Measurements from ENCODE around the gene VSTM4.

Gene VSTM4

DNA sequence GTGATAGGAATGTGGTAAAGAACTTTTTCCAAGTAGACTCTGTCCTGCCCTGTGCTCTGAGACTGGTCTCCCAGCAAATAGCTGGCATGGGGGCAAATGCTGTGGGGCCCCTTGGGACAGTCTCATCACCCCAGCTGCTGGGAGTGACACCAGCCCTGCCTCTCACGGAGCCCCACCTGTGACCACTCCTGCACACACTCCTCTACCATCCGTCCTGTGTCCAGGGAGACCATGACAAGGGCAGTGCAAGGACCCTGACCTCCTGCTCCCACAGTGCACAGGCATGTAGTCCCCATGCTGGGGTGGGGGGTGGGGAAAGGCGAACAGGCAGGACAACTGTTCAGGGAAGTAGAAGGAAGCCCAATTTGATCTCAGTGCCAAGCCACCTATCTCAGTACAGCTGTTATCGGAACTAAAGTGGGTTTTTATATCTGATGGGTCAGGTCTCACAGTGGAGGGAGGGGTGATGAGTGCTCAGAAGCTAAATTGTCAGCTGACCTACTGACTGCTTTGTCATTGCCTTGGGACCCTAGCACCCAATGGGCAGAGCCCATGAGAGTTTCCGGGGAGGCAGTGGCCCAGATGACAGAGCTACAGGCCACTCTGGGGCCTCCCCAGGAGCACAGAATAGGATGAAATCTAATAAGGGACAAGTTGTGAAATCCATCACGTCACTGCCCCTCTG lies 24.5 kb downstream of the VSTM4 start:
- no peak for DNase-seq

DNA sequence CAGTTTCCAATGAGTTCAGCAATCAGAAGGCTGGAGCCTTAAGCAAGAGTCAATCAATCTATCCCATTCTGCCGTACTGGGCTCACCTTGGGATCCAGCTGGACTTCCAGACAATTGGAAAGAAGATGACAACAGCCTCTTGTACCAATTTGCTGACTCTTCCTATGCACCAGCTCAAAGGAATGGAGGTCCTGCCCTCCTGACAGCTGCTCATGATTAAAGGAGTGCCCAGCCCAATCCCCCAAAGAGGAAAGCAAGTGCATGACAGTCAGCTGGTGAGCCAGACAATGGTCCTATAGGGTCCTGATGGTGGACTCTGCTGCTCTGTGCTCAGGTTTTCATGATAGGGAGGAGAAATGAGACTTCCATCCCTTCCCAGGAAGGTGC lies 25.1 kb downstream of the VSTM4 start:
- no peak for DNase-seq

DNA sequence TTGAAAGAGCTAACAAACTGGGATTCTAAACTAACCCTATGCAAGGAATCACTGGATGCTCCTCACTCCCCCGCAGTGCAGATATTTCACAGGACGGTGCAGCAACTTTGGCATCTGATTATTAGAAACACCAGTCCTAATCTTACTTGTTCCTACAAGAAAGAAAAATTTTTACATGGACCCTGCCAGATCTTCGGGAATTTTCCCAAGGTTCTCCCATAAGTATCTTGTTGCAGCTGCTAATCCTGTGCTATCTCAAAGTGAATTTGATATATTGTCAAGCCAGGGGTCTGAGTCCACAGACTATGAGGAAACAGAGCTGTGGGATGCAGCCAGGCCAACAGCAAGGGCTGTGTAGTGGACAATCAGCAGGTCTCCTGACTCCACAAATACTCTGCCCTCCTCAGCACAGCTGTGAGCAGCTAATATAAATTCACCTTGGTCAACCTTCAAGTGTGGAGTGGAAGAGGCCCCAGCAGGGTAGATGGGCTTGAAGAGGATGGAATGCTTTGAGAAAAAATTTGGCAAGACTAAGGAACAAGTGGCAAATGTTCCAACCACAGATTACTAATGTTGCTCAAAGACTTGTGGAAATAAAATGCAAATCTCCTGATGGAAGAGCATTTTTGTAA lies 25.6 kb downstream of the VSTM4 start:
- no peak for DNase-seq

DNA sequence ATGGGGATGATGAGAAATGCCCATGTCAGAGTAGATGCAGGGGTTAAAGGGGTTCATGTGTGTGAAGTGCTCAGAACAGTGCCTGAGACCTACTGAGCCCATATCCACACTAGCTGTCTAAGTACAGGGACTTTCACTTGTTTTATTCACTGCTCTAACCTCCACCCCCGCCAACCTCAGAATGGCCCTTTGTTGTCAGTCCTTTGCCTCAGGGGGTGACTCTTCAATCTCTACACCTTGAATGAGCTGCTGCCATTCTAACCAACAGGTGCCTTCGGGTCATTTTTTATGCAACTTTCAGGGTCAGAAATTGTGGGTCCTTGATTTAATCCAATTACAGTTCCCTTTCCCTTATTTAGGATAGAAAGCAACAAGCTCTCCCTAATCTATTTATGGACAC lies 26.2 kb downstream of the VSTM4 start:
- no peak for DNase-seq

DNA sequence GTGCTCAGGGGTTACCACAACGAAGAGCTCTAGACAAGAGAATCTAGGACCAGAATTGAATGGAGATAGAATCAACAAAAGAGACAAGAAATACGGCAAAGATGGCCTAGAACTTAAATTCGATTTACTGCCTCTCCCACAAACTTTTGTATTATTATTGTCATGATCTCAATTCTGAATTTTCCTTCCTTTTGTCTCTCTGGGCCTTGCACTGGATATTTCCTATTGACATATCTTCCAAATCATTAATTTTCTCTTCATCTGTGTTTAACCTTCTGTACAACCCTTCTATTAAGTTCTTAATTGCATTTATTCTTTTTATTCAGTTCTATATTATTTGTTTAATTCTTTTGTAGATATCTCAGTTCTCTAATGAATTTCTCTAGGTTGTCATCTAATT lies 28.4 kb downstream of the VSTM4 start:
- no peak for DNase-seq

DNA sequence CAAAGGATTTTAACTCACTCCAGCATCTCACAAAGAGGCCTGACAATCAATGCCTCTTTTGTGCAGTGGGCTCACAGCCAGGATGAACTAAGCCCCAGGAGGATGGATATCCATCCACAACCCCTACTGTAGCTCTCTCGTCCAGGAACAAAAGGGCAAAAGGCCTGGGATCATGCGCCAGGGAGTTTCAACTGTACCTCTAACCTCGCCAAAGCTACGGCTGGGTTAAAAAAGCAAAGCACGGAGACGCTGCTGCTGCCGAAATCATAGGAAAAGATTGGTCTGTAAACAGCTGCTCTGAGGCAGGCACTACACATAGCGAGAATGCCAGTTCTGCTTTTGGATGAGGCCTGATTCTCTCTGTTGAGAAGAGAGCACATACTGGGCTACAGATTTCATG lies 32.1 kb downstream of the VSTM4 start:
- no peak for DNase-seq

DNA sequence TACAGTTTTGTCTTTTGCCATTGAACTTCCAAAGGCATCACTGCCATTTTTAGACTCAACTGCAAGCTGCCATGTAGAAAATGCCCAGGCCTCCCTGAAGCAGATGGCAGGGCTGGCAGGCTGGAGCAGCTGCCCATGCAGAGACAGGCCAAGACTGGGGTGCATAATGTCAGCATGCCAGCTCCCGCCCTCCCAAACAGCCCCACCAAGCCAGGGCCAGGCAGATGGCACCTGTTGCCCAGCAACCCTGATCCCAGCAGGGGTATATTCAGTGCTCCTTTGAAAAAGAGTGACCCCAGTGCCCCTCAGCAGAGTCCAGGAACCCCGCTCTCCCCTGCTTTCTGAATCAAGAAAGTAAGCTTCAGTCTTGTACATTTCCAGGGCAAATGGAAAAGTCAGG lies 32.6 kb downstream of the VSTM4 start:
- no peak for DNase-seq

DNA sequence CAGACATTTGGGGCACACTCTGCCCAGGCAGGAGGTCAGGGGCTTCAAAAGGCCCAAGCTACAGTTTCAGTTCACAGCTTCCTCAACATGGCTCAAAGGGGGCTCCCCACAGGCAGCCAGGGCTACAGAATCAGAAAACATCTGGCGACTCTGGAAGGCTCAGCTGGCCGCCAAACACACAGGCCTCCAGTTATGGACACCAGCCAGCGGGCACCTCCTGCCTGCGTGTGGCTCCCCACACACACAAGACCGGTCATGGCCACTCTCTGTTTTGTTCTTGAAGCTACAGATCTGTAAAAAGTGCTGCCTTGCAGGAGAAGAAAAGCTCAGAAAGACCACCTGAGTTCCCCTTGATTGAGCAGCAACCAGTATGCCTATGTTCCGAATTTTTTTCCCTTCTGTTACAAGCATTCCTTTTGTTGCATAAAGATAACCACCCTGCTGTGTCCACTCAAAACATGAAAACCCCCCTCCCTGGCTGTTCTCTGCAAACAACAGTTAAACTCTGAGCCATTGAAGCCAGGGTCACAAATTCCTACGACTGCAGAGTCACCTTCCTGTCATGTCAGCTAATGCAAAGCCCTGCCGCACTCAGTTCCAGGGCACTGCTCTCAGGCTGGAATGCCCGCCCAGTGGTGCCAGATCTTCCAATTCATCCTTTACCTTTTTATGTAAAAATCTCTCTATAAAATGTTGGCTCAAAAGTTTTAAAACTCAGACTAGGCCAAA lies 33.6 kb downstream of the VSTM4 start:
- no peak for DNase-seq

DNA sequence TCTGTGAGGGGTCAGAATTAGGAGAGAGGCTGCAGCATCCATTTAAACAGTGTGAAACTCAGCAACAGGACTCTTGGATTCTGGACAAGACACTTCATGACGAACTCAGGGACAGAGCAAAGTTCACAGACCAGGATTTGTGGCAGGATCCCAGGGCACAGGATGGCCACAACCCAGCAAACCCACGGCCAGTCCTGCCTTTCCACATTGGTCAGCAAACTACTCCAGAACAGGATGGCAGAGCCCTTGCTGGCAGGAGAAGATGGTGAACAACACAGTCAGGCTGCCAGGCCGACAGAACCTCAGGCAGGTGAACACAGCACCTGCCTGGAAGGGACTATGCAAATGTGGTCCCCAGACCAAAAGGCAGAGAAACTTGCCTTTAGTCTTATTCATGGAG lies 34.4 kb downstream of the VSTM4 start:
- no peak for DNase-seq

DNA sequence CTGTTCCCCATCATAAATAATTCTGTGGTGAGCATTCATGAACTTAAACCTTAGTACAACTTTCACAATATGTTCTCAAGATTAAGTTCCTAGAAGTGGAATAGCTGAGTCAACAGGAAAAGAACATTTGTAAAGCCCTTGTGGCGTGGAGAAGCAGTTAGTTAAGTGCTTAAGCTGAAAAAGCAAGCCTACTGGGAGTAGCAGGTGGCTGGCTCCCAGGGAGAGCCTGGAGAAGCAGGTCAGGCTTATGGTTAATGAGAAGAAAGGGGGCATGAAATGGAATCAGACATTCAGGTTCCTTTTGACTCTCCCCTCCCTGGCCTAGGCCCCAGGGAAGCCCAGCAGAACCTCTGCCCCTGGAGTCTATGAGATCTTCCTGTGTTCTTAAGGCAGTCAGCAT lies 35.3 kb downstream of the VSTM4 start:
- no peak for DNase-seq

DNA sequence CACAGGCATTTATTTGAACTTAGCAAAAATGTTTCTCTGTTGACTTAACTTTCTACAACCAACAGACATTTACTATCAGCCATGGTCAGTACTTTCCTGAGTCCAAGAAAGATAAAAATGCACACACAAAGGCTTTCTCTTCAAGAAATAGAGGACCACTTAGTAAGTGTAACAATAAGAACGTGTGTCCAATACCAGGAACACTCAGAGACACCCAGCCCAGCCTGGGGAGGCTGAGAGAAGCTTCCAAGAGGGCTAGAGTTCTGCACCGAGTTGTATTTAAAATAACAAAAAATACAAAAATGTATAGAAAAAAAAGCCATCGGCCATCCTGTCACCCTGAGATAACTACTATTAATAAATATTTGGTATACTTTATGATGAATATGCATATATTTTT lies 35.8 kb downstream of the VSTM4 start:
- no peak for DNase-seq

DNA sequence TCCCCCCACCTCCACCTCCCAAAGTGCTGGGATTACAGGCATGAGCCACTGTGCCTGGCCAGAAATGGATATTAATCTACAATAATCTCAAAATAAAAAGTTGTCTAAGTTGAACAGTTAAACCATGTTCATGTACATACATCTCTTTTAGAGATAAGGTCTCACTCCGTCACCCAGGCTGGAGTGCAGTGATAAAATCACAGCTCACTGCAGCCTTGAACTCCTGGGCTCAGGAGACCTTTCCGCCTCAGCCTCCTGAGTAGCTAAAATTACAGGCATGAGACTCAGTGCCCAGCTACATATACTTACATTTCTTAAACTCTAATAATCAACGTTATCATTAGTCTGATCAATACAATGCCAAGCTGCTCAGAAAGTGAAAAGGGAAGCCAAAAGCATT lies 36.2 kb downstream of the VSTM4 start:
- no peak for DNase-seq

DNA sequence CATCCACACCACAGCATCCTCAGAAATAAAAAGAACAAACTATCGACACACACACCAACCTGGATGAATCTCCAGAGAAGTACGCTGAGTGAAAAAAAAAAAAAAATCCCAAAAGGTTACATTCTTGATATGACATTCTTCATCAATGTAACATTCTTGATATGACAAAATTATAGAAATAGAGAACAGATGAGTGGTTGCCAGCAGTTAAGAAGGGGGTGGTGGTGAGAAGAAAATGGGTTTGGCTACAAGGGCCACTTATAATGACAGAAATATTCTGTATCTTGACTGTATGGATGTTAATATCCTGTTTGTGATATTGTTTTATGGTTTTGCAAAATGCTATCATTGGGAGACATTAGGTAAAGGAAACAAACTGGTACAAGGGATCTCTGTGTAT lies 36.9 kb downstream of the VSTM4 start:
- no peak for DNase-seq

DNA sequence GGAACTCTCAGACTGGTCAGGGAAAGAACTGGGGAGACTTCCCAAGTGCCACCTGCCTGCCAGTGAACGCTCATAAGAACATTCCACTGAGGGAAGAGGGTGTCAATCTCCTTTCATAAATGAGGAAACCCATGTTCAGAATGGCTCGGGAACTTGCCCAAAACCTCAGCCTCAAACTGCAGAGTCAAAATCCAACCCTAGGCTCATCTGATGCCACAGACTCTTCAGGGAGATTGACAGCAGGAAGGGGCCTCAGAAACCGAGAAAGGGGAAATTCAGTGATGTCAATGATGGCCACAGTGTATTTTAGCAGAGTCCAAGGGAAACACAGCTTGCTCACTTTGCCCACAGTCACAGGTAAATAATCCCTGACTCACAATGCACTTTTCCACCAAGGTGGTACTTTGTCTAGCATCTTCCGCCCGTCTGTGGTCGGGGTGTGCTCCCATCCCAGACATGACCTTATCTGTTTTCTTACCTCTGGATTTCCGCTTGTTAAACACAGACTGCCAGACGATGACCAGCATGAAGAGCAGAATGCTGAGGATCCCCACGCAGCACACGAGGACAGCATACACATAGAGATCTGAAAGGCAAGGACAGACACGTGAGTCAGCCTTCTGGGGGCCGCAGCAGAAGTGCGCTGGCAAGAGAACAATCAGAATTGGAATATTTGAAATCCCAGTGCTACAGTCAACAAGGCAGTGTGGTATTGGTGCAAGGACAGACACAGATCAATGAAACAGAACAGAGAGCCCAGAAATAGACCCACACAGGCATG lies 38.4 kb downstream of the VSTM4 start:
- no peak for DNase-seq

DNA sequence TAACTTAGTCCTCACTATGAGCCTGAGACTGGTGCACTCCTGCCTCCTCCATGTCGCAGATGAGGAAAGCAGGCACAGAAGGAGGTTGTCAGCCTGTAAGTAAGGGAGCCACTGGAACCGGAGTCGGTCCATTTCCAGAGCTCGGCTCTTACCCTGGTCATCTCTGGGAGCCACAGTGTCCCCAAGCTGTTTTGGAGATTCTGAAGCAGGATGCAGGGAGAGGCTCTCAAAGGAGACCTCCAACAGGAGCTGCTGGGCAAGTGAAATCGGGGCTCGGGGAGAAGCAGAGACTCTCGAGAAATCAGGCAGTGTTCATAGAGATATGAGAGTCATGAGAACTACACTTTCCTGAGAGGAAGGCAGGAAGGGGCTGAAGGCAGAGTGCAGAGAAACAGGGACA lies 39.0 kb downstream of the VSTM4 start:
- DNase-seq = no peak

DNA sequence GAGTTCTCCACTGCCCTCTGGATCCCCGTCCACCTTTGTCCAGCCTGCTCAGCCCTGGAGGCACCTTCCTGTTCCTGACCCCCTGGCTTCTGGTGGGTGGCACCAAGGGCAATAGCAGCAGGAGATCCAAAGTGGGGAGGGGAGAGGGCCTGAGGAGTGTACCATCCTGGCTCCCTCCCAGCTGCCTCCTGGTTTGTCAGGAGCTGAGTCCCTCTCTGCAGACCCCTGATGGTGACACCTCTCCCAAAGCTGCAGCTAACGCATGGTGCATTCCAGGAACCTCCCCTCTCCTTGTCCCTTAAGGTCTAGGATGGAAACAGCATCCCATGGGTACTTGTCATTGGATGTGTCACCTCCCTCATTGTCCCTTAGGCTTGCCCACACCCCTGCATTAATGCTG lies 39.6 kb downstream of the VSTM4 start:
- DNase-seq = no peak

DNA sequence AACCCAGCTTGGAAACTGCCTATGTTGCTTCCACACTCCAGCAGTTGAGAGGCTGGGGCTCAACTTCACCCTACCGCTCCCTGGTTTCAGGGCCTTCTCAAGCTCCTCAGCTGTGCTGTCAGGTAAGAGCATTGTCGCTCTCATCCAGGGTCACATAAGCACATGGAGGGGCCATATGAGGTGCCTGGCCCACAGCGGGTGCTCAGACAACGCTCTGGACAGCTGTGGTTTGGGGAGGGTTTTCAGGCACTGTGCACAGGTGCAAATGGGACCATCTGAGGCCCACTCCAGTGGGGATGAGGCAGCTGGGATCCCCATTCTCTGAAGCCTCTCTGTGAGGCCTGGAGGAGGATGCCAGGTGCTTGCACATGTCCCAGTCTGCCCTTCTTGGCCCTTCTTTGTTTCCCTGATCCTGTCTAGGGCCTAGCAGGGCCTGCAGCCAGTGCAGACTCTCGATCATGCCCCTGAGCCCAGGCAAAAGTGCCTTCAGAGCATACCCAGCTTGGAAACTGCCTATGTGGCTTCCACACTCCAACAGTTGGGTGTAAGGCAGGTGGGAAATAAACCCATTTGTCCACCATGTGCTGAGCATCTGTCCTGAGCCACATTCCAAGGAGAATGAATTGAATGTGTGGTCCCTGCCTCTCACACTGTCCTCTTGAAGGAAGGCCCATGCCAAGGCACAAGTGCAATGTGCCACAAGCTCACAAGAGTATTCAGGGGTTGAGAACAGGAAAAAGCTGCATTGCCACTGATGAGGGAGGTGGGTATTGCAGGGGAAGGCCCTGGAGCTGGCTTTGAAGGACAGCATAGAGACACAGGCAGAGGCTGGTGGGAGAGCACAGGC lies 40.3 kb downstream of the VSTM4 start:
- no peak for DNase-seq

DNA sequence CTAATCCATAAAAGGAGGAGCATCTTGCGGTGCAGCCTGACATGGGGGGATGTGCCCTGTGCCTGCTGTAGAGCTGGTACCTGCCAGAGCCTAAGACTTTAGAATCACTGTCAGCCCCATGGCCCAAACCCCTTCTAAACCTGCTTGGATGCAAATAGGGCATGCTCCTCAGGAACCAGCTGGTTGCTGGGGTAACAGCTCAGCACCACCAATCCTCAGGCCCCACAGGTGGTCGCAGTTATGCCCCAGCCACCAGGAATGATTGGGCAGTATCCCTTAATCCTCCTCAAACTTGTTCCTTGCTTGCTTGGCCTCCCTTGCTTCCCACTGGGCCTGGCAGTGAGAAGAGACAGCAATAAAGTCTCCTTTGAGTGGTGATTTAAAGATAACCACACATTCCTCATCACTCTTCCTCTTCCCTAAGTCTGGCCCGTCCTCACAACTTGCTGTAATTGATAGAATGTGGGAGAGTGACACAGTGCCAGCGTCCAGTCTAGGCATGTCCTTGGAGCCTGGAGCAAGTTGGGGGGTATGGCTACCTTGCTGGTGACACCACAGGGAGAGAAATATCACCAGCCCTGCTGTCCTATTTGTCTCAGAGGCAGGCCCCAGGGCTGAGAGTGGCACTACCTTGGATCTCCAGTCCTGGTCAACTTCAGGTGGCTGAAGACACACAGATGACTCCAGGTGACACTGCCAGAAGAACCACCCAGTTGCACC lies 43.0 kb downstream of the VSTM4 start:
- DNase-seq = no peak

DNA sequence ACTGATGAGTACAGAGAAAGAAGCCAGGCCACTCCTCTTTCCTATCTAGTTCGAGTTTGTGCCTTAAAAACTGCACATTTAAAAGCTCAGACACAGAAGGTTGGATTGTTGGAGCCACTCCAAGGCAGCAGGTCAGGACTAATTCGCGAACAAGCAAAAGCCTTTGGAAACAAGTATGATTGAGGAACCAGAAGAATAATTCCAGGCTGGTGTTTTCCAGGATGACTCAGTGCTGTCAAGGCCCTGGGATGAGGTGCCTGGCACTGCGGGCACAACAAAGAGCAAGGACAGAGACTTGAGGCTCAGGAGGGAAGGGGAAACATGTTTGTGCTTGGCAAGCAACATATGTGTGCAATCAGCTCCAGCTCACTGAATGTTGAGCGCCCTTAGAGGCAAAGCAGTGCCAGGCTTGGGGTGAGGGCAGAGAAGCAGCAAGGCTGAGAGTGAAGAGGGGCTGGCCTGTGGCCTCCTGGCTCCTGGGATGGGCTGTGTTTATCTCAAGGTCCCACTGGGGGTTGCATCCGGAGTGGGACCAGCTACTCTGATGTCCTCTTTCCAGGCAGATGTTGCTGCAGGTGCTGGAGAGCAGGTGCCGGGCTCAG lies 44.1 kb downstream of the VSTM4 start:
- DNase-seq = no peak

DNA sequence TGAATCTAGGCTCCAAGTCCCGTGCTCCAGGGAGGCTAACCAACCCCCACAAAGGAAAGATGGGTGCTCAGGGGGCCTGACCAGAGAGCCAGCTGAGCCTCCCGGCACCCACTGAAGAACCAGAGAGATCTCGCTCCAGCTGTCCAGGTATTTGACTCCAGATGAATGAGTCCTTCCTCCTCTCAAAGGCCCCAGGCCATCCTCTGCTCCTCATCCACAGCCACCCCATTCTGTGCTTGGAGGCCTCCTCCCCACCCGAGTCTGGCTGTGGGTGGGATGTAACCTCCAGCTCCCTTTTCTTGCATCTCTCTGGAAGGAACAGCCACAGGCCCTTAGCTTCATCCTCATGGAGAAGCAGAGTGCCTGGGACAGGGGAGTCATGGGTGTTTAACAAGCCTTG lies 44.6 kb downstream of the VSTM4 start:
- DNase-seq = no peak

DNA sequence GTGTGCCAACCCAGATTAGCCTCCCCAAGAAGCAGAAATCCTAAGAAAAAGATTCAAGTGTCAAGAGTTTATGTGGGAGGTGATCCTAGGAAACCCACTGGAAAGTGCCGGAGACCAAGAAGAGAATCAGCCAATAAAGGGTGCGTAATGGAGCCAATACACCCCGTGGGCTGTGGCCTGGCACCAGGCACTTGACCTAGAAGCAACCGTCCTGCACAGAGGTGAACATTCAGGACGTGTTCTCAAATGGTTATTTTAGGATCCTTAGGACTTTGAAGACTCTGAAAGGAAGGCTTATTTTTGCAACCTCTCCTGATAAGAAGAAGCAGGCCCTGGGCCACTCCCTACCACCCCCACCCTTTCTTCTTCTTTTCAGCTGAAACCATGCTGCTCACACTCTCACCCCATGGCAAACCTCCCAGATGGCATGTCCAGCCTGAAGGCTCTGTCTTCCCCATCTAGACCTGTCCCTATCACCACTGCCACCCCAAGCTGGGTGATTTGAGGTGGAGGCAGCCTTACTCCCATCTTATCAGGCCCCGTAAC lies 46.6 kb downstream of the VSTM4 start:
- no peak for DNase-seq

Data from CD4-positive, alpha-beta T cell treated with Interleukin-21 for 1 hour (primary cell).